Medulla oblongata (tissue), 1 donor: ENCODE results near the gene OR5T2.
"Not testable (repeated sequence)": the region's sequence is repeated elsewhere in the genome, so short reads cannot be mapped to it uniquely, and the experiment has no call there.

Source experiments
- DNase-seq: peaks from one replicate; pipeline ENCODE4 v3.0.0-alpha.2; 2015; ENCODE audit errors: extremely low spot score

OR5T2 gene

GRCh38 chr11:56234155-56234554, at the start of gene OR5T2:
Gene OR5T2 (minus strand): TSS chr11:56234255. CDS start chr11:56233062, 1,193 bp downstream.
- DNase-seq, result no peak

GRCh38 chr11:56273854-56274253, 39.8 kb upstream of the OR5T2 start, which contains the start of gene OR5T1:
Gene OR5T1 (plus strand): TSS chr11:56274154. CDS start chr11:56275639, 1,485 bp downstream.
- DNase-seq, result no peak

- DNase-seq, result no peak
These were observed 37.0 kb upstream of the OR5T2 start for GRCh38 chr11:56271092-56271491.

GRCh38 chr11:56251954-56252353, 17.9 kb upstream of the OR5T2 start, which contains the start of gene OR5T3:
Gene OR5T3 (plus strand): TSS chr11:56252254. CDS start chr11:56252254, 0 bp downstream.
- no peak for DNase-seq

- not testable (repeated sequence) for DNase-seq
These were observed 14.3 kb downstream of the OR5T2 start for GRCh38 chr11:56219735-56220134.

GRCh38 chr11:56214537-56214936, 19.5 kb downstream of the OR5T2 start:
- no peak for DNase-seq

- DNase-seq, result no peak
These were observed 26.3 kb downstream of the OR5T2 start for GRCh38 chr11:56207790-56208189.

- no peak for DNase-seq
These were observed 36.7 kb downstream of the OR5T2 start for GRCh38 chr11:56197367-56197766.

- DNase-seq, result no peak
These were observed 37.4 kb downstream of the OR5T2 start for GRCh38 chr11:56196705-56197104.

- no peak for DNase-seq
These were observed 45.5 kb downstream of the OR5T2 start for GRCh38 chr11:56188602-56189001.

GRCh38 chr11:56183459-56183858, 50.6 kb downstream of the OR5T2 start:
- no peak for DNase-seq
